SK-N-MC (cell line): ENCODE results near the gene ISM1.

Experiments
- EZH2 ChIP-seq: fragments of 200-600 bp; sonication (generic); IDR thresholded peaks from one replicate; pipeline ENCODE4 v1.6.1; 2017; ENCODE audit warnings: antibody characterized with exemption
- POLR2AphosphoS5 ChIP-seq: IDR thresholded peaks from 2 replicates; pipeline ENCODE4 v1.6.1; 2012; ENCODE audit warnings: mild to moderate bottlenecking, low read depth, low read length, borderline replicate concordance

- TF ChIP-seq EZH2 (no peak), POLR2AphosphoS5 (no peak)
Observed at GRCh38 chr20:13249118-13249797, 28.2 kb downstream of the ISM1 start.
